Activated CD8-positive, alpha-beta memory T cell treated with anti-CD3 and anti-CD28 coated beads, Interleukin-2, amount 50 U/mL, for 24 hours (primary cell): ENCODE data around the gene SERPIND1.
"Not testable (repeated sequence)": the region's sequence is repeated elsewhere in the genome, so short reads cannot be mapped to it uniquely, and the experiment has no call there.

ENCODE experiments used
- DNase-seq: peaks from one replicate; pipeline ENCODE4 v3.0.0-alpha.2; 2020; ENCODE audit errors: extremely low read depth

The SERPIND1 gene

DNA sequence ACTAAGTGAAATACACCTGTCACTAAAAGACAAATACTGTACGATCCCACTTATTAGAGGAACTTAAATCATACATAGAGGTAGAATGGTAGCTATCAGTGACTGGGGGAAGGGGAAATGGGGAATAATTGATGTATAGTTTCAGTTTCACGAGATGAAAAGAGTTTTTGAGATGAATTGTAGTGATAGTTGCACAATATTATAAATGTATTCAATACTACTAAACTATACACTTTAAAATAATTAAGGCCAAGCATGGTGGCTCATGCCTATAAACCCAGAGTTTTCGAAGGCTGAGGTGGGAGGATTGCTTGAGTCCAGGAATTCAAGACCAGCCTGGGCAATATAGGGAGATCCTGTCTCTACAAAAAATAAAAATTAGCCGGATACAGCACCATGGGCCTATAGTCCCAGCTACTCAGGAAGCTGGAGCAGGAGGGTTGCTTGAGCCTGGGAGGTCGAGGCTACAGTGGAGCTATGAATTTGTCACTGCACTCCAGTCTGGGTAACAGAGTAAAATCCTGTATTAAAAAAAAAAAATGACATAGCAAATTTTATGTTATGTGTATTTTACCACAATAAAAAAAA is 40.4 kb downstream of the SERPIND1 start:
- DNase-seq: no peak

DNA sequence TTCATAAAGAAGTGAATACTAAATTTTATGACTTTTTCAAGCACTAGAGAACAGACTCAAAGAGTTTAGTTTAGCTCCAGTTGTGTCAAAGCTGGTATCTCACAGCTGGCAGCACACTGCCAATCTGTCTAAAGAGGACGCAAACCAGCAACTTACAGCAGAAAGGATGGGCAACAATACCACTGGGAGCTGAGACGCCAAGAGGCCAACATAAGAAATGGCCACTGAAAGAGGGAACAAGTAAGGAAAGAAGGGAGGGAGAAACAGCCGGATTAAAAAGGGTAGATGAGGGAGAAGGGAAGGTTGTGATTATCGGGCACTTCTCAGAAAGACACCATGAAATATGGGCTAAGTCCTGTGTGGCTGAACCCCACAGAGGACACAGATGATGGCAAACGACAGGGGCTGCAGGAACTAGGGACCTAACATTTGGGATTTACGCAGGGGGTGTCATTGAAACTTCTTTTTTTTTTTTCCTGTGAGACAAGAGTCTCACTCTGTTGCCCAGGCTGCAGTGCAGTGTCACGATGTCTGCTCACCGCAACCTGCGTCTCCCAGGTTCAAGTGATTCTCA is 41.7 kb downstream of the SERPIND1 start:
- DNase-seq: no peak

DNA sequence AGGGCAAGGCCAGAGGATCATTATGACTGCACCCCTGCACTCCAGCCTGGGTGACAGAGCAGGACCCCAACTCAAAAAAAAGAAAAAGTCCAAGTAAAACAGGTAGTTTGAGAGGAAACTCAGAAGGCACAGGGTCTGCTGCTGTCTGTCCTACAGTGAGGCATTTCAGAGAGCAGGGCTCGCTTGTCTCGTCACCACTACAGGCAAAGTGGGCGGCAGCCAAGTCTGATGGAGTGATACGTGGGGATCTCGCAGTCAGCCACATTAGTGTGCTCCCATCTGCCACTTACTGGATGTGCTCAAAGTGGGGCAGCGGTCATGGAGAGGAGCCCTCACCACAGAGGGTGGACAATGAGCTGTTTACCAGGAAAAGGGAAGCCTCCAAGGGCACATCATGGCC is 42.6 kb downstream of the SERPIND1 start:
- no peak for DNase-seq

DNA sequence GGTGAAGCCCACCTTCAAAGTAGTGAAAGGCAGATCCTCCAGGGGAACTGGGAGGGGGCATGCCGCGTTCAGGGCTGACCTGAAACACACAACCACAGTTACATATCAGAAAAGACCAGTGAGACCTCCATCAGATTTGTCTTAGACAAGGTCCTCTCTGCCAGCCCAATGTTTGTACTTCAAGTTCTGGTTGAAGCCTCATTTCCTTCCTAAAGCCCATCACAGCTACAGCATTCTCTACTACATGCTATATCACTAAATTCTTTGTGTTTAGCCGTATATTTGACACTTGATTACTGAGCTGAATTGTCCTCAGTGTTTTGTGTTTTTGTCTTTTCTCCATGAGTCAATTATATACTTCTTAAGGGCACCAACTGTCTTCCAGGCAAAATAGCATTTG is 44.6 kb downstream of the SERPIND1 start:
- DNase-seq: no peak

DNA sequence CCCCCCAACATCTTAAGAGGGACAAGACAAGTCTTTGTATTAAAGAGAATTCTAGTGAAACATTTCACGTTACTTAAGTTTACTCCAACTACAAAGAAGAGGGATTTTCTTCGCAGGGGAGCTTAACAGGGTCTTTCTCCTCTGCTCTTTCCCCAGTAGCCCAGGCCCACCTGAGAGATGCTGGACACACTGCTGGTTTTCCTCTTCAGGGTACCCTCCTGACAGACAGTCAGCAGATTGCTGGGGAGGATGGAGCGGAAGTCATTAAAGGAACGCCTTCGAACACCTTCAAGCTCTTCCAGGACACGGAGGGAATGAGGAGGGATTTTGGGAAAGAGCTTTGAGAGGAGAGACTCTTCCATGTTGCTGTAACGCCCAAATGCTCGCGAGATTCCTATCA is 45.6 kb downstream of the SERPIND1 start:
- DNase-seq: no peak

DNA sequence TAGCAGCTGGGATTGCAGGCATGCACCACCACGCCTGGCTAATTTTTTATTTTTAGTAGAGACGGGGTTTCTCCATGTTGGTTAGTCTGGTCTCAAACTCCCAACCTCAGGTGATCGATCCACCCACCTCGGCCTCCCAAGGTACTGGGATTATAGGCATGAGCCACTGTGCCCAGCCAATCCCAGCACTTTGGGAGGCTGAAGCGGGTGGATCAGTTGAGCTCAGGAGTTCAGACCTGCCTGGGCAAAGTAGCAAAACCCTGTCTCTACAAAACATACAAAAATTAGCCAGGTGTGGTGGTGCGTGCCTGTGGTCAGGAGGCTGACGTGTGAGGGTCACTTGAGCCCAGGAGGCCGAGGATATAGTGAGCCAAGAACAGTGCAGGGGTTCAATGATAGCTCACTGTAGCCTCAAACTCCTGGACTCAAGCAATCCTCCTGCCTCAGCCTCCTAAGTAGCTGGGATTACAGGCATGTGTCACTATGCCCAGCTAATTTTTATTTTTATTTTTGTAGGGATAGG is 47.9 kb downstream of the SERPIND1 start:
- DNase-seq: not testable (repeated sequence)

DNA sequence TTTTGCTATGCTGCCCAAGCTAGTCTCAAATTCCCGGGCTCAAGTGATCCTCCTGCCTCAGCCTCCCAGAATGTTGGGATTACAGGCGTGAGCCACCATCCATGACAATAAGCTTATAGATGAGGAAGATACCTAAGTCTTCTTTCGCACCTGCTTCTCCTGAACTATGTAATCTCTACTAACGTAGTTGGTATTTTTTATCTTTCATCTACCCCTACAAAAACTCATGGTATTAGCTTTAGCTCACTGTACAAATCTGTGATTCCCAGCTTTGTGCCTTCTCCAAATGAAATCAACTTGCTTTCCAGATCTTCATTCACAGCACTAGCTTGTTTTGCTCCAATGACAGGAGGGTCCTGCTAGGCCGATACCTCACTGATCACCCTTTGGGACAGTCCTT is 48.3 kb downstream of the SERPIND1 start:
- DNase-seq: no peak

DNA sequence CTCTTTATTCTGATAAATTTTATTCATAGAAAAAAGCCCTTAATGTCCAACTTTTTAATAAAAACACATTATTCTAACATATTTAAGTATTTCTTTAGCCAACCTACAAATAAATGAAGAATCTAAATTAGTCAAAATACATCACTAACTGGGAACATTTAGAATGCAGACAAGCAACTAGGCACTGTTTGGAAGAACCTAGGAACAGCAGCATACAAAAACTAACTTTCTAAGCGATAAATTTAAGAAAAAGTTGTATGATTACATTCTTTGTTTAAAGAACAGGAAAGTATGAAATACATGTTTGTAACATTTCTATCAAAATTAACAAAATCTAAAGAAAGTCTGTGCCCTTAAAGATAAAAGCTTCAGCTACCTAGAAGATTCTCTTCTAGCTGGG is 49.4 kb downstream of the SERPIND1 start:
- DNase-seq: no peak

DNA sequence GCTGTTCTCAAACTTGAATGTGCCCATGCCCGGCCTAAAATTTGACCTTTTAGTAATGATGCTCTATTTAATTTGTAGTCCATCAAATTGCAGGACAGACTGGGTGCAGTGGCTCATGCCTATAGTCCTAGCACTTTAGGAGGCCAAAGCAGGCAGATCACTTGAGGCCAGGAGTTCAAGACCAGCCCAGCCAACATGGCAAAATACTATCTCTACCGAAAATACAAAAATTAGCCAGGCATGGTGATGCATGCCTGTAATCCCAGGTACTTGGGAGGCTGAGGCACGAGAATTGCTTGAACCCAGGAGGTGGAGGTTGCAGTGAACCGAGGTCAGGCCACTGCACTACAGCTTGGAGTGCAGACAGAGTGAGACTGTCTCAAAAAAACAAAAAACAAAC is 51.3 kb downstream of the SERPIND1 start:
- DNase-seq: not testable (repeated sequence)

DNA sequence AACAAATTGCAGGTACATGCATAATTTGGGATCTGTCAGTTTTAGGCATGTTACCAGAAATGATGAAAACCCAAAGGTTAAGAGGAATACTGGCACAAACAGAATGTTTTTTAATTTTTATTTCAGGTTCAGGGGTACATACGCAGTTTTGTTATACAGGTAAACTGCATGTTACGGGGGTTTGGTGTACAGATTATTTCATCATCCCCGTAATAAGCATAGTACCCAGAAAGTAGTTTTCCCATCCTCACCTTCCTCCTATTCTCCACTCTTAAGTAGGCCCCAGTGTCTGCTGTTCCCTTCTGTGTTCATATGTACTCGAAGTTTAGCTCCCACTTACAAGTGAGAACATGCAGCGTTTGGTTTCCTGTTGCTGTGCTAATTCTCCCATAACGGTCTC is 51.7 kb downstream of the SERPIND1 start:
- DNase-seq: no peak

DNA sequence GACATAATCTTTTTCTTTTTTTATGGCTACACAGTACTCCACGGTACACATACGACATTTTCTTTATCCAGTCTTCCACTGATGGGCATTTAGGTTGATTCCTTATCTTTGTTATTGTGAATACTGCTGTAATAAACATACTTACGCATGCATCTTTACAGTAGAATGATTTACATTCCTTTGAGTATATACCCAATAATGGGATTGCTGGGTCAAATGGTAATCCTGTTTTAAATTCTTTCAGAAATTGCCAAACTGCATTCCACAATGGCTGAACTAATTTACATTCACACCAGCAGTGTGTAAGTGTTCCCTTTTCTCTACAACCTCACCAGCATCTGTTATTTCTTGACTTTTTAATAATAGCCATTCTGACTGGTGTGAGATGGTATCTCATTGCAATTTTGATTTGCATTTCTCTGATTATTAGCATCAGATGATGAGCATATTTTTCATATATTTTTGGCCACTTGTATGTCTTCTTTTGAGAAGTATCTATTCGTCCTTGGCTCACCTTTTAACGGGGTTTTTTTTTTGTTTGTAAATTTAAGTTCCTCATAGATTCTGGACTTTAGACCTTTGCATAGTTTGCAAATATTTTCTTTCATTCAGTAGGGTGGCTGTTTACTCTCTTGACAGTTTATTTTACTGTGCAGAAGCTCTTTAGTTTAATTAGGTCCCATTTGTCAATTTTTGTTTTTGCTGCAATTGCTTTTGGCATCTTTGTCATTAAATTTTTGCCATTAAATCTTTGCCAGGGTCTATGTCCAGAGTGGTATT is 52.6 kb downstream of the SERPIND1 start:
- DNase-seq: not testable (repeated sequence)

DNA sequence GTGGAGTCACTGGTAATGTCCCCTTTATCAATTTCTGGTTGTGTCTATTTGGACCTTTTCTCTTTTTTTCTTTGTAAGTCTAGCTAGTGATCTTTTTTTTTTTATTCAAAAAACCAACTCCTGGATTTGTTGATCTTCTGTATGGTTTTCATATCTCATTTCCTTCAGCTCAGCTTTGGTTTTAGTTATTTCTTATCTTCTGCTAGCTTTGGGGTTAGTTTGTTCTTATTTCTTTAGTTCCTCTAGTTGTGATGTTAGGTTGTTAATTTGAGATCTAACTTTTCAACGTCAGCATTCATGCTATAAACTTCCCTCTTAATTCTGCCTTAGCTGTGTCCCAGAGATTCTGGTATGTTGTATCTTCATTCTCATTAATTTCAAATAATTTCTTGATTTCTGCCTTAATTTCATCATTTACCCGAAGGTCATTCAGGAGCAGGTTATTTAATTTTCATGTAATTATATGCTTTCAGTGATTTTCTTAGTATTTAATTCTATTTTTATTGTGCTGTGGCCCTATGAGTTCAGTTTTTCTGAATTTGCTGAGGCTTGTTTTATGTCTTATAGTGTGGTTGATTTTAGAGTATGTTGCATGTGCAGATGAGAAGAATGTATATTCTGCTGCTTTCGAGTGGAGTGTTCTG is 55.7 kb downstream of the SERPIND1 start:
- no peak for DNase-seq

DNA sequence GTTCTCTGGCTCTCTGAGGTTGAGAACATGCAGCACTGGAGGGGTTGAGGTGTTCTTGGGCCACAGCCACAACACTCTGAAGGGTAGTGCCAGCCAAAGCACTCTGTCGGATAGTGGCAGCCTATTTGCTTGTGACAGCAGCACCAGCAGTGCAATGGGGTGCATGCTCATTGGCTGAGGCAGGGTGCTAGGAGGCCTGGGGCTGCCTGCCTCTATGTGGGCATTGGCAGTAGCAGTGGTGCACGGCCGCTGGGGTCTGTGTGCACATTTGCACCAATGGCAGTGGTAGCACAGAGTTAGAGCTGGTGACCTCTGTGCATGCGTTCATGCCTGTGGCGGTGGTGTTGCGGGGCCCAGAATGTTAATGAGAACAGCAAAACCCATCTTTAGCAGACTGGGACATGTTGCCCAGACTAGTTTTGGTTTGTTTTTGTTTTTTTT is 59.3 kb downstream of the SERPIND1 start:
- no peak for DNase-seq

DNA sequence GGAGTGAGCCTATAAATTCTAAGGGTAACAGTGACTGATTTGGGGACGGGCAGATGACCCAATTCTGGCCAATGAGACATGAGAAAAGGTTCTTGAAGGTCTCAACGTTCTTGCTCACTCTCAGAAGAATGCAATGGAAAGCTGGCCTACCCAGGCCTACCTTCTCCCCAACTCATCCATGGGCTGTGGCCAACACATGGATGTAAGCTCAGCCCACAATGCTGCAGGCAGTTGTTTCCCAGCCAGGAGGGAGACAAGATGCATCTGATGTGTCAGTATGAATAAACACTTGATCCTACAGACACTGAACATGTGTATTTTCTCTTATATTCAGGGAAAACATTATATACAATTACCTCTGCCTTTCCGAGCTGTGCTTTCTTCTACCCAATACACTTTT is 60.3 kb downstream of the SERPIND1 start:
- no peak for DNase-seq

DNA sequence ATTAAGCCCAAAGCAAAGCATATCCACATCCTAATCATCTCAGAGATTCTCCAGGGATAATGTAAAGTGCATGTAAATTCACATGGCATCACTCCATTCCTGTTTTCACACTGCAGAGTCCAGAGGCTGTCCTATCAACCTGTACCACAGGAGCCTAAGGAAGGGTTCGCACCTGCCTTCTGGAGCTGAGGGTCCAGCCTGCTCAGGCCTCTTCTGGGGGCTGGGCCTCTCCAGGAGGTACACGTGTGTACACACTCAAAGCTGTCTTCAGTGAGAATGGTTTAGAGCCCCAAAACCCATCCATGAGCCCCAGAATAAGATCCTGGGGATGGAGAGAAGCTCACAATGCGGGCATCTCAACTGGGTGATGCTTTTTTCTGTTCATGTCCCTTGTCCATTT is 60.8 kb downstream of the SERPIND1 start:
- DNase-seq: no peak
